Measurements from ENCODE around the gene FBXO11.

The FBXO11 gene

DNA sequence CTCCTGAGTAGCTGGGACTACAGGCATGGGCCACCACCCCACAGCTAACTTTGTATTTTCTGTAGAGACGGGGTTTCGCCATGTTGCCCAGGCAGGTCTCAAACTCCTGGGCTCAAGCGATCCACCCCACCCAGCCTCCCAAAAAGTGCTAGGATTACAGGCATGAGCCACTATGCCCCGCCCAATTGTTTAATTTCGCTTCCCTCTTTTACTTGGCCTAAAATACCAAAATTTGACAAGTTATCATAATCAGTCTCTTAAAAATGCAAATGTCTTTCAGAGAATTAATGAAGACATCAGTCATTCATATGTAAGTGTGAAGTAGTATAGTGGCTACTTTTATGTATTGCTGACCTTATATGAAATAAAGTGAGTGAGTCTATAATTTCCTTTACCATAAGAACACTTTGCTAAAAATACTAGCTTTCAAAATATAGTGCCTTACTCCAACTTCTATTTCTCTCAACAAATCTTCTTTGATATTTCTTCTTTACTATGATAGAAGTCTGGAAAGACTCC is 9.8 kb downstream of the FBXO11 start:
- no peak overlapping the region for H3K4me3 ChIP-seq (ENCODE audit: low read length)
- no peak for DNase-seq (ENCODE audit: low read depth)
- TF ChIP-seq, protein P1, sequence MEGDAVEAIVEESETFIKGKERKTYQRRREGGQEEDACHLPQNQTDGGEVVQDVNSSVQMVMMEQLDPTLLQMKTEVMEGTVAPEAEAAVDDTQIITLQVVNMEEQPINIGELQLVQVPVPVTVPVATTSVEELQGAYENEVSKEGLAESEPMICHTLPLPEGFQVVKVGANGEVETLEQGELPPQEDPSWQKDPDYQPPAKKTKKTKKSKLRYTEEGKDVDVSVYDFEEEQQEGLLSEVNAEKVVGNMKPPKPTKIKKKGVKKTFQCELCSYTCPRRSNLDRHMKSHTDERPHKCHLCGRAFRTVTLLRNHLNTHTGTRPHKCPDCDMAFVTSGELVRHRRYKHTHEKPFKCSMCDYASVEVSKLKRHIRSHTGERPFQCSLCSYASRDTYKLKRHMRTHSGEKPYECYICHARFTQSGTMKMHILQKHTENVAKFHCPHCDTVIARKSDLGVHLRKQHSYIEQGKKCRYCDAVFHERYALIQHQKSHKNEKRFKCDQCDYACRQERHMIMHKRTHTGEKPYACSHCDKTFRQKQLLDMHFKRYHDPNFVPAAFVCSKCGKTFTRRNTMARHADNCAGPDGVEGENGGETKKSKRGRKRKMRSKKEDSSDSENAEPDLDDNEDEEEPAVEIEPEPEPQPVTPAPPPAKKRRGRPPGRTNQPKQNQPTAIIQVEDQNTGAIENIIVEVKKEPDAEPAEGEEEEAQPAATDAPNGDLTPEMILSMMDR (conservative IDR thresholded peaks at IDR 0.05; ENCODE audit: low read depth, low read length): no peak

DNA sequence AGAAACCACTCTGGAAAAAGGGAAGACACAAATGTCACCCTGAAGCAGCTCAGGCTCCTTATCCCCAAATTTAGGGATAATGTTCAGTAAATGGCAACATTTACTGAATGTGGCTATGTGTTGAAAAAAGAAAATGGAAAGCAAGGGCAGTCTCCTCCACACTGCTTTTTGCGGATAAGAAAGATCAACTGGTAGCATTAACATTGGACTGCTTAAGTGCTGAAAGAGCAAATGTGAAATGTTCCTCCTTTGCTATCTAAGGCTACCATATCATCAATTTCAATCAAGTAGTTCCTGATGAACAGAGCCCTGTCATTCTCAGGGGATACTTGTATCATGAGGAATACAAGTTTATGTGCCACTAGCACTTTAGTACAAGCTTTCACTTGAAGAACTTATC is 12.5 kb downstream of the FBXO11 start:
- TF ChIP-seq, protein P1 (conservative IDR thresholded peaks at IDR 0.05; ENCODE audit: low read depth, low read length): no peak
- H3K4me3 ChIP-seq (ENCODE audit: low read length): no peak overlapping the region
- DNase-seq (ENCODE audit: low read depth): no peak

DNA sequence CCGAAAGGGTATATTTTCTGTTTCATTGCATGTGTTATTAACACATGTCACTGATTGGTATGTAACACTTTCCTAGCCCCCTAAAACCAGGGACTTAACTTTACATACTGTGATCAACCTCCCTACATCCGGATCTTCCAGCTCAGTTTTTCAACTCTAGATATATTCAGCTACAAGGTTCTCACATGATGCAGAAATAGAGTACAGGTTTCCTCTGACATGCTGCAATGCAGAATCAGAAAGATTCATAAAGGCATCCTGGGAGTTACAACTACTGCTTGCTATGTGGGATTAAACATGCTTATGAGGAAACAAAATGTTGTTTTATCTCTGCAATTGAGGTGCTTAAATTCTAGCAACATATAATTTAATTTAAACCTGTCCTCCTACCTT is 14.0 kb downstream of the FBXO11 start:
- H3K4me3 ChIP-seq (ENCODE audit: low read length): no peak overlapping the region
- DNase-seq (ENCODE audit: low read depth): no peak
- TF ChIP-seq, protein P1 (conservative IDR thresholded peaks at IDR 0.05; ENCODE audit: low read depth, low read length): no peak

DNA sequence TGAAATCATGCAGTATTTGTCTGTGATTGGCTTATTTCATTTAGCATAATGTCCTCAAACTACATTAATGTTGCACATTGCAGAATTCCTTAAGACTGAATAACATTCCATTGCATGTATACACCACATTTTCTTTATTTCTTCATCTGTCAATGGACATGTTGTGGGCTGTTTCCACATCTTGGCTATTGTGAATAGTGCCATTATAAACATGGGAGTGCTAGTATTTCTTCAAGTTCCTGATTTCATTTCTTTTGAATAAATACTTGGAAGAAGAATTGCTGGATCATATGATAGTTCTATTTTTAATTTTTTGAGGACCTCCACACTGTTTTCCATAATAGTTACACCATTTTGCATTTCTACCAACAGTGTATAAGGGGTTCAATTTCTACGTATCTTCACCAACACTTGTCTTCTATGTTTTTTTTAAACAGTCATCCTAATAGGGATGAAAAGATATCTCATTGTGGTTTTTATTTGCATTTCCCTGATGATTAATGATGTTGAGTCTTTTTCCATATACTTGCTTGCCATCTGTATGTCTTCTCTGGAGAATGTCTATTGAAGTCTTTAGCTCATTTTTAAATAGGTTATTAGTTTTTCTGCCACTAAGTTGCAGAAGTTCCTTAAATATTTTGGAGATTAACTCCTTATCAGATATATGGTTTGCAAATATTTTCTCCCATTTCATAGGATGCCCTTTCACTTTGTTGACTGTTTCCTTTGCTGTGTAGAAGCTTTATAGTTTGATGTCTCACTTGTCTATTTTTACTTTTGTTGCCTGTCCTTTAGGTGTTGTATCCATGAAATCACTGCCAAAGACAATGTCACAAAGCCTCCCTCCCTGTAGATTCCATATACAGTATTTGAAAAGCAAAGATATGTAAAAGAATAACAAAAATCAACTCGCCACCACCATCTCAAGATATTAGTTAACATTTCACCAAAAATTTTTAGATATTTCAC is 14.6 kb downstream of the FBXO11 start:
- DNase-seq (ENCODE audit: low read depth): no peak
- TF ChIP-seq, protein P1 (conservative IDR thresholded peaks at IDR 0.05; ENCODE audit: low read depth, low read length): no peak
- H3K4me3 ChIP-seq (ENCODE audit: low read length): no peak overlapping the region

DNA sequence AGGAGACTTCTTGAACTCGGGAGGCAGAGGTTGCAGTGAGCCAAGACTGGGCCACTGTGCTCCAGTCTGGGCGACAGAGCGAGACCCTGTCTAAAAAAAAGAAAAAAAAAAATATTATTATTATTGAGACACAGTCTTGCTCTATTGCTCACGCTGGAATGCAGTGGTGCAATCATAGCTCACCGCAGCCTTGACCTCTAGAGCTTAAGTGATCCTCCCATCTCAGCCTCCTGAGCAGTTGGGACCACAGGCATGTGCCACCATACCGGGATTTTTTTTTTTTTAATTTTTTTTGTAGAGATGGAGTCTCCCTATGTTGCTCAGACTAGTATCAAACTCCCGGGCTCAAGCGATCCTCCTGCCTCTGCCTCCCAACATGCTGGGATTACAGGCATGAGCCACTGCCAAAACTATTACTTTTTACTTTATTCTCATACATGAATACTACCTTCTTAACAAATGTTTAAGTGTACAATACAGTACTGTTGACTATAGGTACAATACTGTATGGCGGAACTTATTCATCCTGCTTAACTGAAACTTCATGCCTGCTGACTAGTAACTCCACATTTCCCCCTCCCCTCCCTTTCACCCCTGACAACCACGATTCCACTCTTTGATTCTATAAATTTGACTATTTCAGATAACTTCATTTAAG is 15.5 kb downstream of the FBXO11 start:
- no peak overlapping the region for H3K4me3 ChIP-seq (ENCODE audit: low read length)
- DNase-seq (ENCODE audit: low read depth): no peak
- TF ChIP-seq, protein P1 (conservative IDR thresholded peaks at IDR 0.05; ENCODE audit: low read depth, low read length): no peak

DNA sequence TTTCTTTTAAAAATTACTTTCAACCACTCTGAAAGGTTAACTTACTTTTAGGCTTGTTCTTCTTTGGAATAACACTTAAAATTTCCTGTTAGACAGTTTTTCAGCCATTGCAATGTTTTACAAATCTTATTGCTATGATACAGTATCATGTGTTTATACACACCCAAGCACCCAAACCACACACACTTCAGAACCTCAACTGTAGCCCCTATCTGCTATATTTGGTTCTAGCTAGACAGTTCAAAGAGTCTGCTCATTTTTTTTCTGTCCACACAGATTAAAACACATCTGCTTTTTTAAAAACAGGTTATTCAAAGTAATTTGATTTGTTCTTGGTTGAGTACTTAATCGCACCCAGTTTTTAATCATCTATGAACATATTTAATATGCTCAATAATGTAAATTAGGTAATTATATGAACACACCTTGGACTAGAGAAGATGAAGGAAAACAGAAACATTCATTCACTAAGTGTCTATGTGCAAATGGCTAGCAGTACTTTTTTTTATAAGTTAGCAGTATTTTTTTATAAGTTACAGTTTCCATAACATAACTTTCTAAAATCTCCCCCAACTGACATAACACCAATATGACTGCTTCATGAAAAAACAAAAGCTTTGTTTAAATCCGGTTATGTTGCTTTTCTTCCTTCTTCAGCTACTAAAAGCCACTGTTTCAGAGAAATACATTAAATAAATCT is 17.6 kb downstream of the FBXO11 start:
- TF ChIP-seq, protein P1 (conservative IDR thresholded peaks at IDR 0.05; ENCODE audit: low read depth, low read length): no peak
- no peak for DNase-seq (ENCODE audit: low read depth)
- no peak overlapping the region for H3K4me3 ChIP-seq (ENCODE audit: low read length)
